IMR-90 (cell line): ENCODE results near the gene NADSYN1. TPM values are rescaled to one million over a fixed set of nuclear protein-coding genes. Genes with fewer than 3 reads are reported as not detected.

ENCODE experiments used
- ATAC-seq: fragments of 200-7000 bp; cut with Tn5 transposase; 2 replicates; pipeline ENCODE4 v1.9.1; 2020; ENCODE audit warnings: low read depth, mild to moderate bottlenecking, moderate library complexity
- BruUV-seq: library from RNA; stranded (reverse); fragments of 400-500 nt; replicated peaks from 2 replicates; lab custom pipeline; 2021; lab: Mats Ljungman, UMichigan
- CTCF ChIA-PET: fragments of 300-600 bp; formaldehyde crosslinking; extraction: SDS; loops from one replicate; lab custom pipeline; 2021; ENCODE audit warnings: antibody characterized with exemption; lab: Yijun Ruan, JAX
- POLR2A ChIA-PET: fragments of 300-600 bp; sonication (Branson Sonifier 250); formaldehyde crosslinking; loops from one replicate; lab custom pipeline; 2022; ENCODE audit warnings: antibody characterized with exemption; ENCODE audit not compliant: unreplicated experiment; lab: Charles Lee
- DNase-seq: peaks from one replicate; pipeline ENCODE4 v3.0.0; 2013
- H2AFZ ChIP-seq: replicated peaks from 2 replicates; pipeline ENCODE3; 2013; ENCODE audit warnings: low read length, mild to moderate bottlenecking; ENCODE audit not compliant: poor library complexity
- H2AK5ac ChIP-seq: 2 replicates; pipeline ENCODE4 v1.6.1; 2013; ENCODE audit warnings: low read depth, low read length, inconsistent platforms
- H2AK9ac ChIP-seq: replicated peaks from 2 replicates; pipeline ENCODE3; 2013; ENCODE audit warnings: mild to moderate bottlenecking, low read depth, low read length, moderate library complexity; ENCODE audit not compliant: poor library complexity
- H2BK120ac ChIP-seq: 2 replicates; pipeline ENCODE4 v1.6.1; 2013; ENCODE audit warnings: low read depth, low read length, inconsistent platforms
- H2BK15ac ChIP-seq: 3 replicates; pipeline ENCODE4 v1.6.1; 2013; ENCODE audit warnings: low read depth, low read length, inconsistent platforms
- H2BK20ac ChIP-seq: 2 replicates; pipeline ENCODE4 v1.6.1; 2013; ENCODE audit warnings: low read depth, mild to moderate bottlenecking, inconsistent platforms, low read length, moderate library complexity
- H2BK5ac ChIP-seq: 2 replicates; pipeline ENCODE4 v1.6.1; 2013; ENCODE audit warnings: mild to moderate bottlenecking, low read depth, low read length, inconsistent platforms; ENCODE audit not compliant: poor library complexity, severe bottlenecking
- H3K14ac ChIP-seq: replicated peaks from 2 replicates; pipeline ENCODE4 v1.6.1; 2013; ENCODE audit warnings: low read depth, low read length, inconsistent platforms
- H3K18ac ChIP-seq: 2 replicates; pipeline ENCODE4 v1.6.1; 2013; ENCODE audit warnings: low read depth, low read length, control low read depth
- H3K23ac ChIP-seq: 2 replicates; pipeline ENCODE4 v1.6.1; 2013; ENCODE audit warnings: low read depth, low read length, inconsistent platforms
- H3K27ac ChIP-seq: 2 replicates; pipeline ENCODE4 v1.5.1; 2013; ENCODE audit warnings: mild to moderate bottlenecking, control low read depth, low read length; ENCODE audit not compliant: insufficient read depth
- H3K27me3 ChIP-seq: 2 replicates; pipeline ENCODE4 v1.6.1; 2013; ENCODE audit warnings: low read length; ENCODE audit not compliant: control insufficient read depth, insufficient read depth
- H3K36me3 ChIP-seq: 2 replicates; pipeline ENCODE4 v1.6.1; 2013; ENCODE audit warnings: low read length, mixed read lengths; ENCODE audit not compliant: control insufficient read depth, insufficient read depth
- H3K4ac ChIP-seq: 2 replicates; pipeline ENCODE4 v1.6.1; 2013; ENCODE audit warnings: low read depth, low read length, inconsistent platforms
- H3K4me1 ChIP-seq: 2 replicates; pipeline ENCODE4 v1.6.1; 2013; ENCODE audit warnings: low read length, mixed read lengths; ENCODE audit not compliant: control insufficient read depth, insufficient read depth
- H3K4me2 ChIP-seq: 2 replicates; pipeline ENCODE4 v1.6.1; 2013; ENCODE audit warnings: low read depth, mild to moderate bottlenecking, control low read depth, low read length, moderate library complexity
- H3K4me3 ChIP-seq: 2 replicates; pipeline ENCODE4 v1.5.1; 2013; ENCODE audit warnings: low read depth, mild to moderate bottlenecking, control low read depth, low read length, moderate library complexity; ENCODE audit not compliant: insufficient read depth
- H3K56ac ChIP-seq: 2 replicates; pipeline ENCODE4 v1.6.1; 2013; ENCODE audit warnings: low read length, inconsistent platforms; ENCODE audit not compliant: insufficient read depth; ENCODE audit errors: extremely low read depth
- H3K79me1 ChIP-seq, 2 experiments: 2 replicates each; pipeline ENCODE4 v1.6.1; 2013; ENCODE audit warnings: low read length in 2 of 2, inconsistent platforms in 1 of 2, low read depth in 1 of 2
- H3K9ac ChIP-seq: 2 replicates; pipeline ENCODE4 v1.6.1; 2013; ENCODE audit warnings: low read depth, low read length, control low read depth
- H3K9me1 ChIP-seq: 2 replicates; pipeline ENCODE4 v1.6.1; 2013; ENCODE audit warnings: low read length, inconsistent platforms; ENCODE audit not compliant: insufficient read depth
- H3K9me3 ChIP-seq: 2 replicates; pipeline ENCODE4 v1.6.1; 2013; ENCODE audit warnings: low read length; ENCODE audit not compliant: control insufficient read depth, insufficient read depth
- H4K20me1 ChIP-seq: 2 replicates; pipeline ENCODE4 v1.6.1; 2013; ENCODE audit warnings: low read length, inconsistent platforms; ENCODE audit not compliant: insufficient read depth
- H4K5ac ChIP-seq: 2 replicates; pipeline ENCODE4 v1.6.1; 2013; ENCODE audit warnings: mild to moderate bottlenecking, low read depth, low read length, control low read depth
- H4K8ac ChIP-seq, 2 experiments: 2 replicates each; pipeline ENCODE4 v1.6.1; 2013; ENCODE audit warnings: low read depth in 2 of 2, low read length in 2 of 2, control low read depth in 1 of 2, inconsistent platforms in 1 of 2
- H4K91ac ChIP-seq: 2 replicates; pipeline ENCODE4 v1.6.1; 2013; ENCODE audit warnings: low read depth, low read length, inconsistent platforms; ENCODE audit not compliant: insufficient read depth
- CEBPB ChIP-seq: IDR thresholded peaks from 2 replicates; pipeline ENCODE4 v1.6.1; 2012; ENCODE audit warnings: low read depth, low read length, improper control_type of control experiment
- CHD1 ChIP-seq: IDR thresholded peaks from 2 replicates; pipeline ENCODE4 v1.6.1; 2012; ENCODE audit warnings: low read depth, low read length, improper control_type of control experiment
- ELK1 ChIP-seq: fragments of 150-350 bp; IDR thresholded peaks from 2 replicates; pipeline ENCODE4 v1.6.1; 2016; ENCODE audit warnings: low read depth, mild to moderate bottlenecking, low read length, moderate library complexity, borderline replicate concordance
- FOS ChIP-seq: fragments of 150-350 bp; IDR thresholded peaks from 2 replicates; pipeline ENCODE4 v1.6.1; 2016; ENCODE audit warnings: low read depth, low read length
- MAFK ChIP-seq: IDR thresholded peaks from 2 replicates; pipeline ENCODE4 v1.6.1; 2012; ENCODE audit warnings: low read depth, low read length, improper control_type of control experiment
- MAZ ChIP-seq: IDR thresholded peaks from 2 replicates; pipeline ENCODE4 v1.6.1; 2012; ENCODE audit warnings: low read depth, mild to moderate bottlenecking, low read length, improper control_type of control experiment, moderate library complexity, borderline replicate concordance
- MXI1 ChIP-seq: IDR thresholded peaks from 2 replicates; pipeline ENCODE4 v1.6.1; 2012; ENCODE audit warnings: low read depth, mild to moderate bottlenecking, low read length, moderate library complexity, borderline replicate concordance
- RAD21 ChIP-seq: IDR thresholded peaks from 2 replicates; pipeline ENCODE4 v1.6.1; 2012; ENCODE audit warnings: low read length, improper control_type of control experiment
- RCOR1 ChIP-seq: IDR thresholded peaks from 2 replicates; pipeline ENCODE4 v1.6.1; 2012; ENCODE audit warnings: mild to moderate bottlenecking, low read length, improper control_type of control experiment; ENCODE audit not compliant: insufficient replicate concordance
- SMC3 ChIP-seq: fragments of 150-350 bp; IDR thresholded peaks from 2 replicates; pipeline ENCODE4 v1.6.1; 2016; ENCODE audit warnings: low read depth, mild to moderate bottlenecking, antibody characterized with exemption, low read length, moderate library complexity
- WGBS, 2 experiments: methylation state at CpG; one replicate each; pipeline versions ENCODE4 v1.1.5 to v1.1.7; 2013; ENCODE audit warnings: missing lambda C conversion rate in 2 of 2; ENCODE audit not compliant: insufficient read length in 1 of 2; ENCODE audit errors: extremely low coverage in 2 of 2; 5-methylcytosine and 5-hydroxymethylcytosine counted together
- dilution Hi-C: fragments of 300-500 bp; cut with HindIII; formaldehyde crosslinking; loops from one replicate; pipeline ENCODE4 v1.14.3; 2018; ENCODE audit warnings: low sequenced_read_pairs; ENCODE audit not compliant: unreplicated experiment
- in situ Hi-C: fragments of 300-500 bp; cut with MboI; formaldehyde crosslinking; loops from 3 replicates; pipeline ENCODE4 v1.14.3; 2019; ENCODE audit warnings: low sequenced_read_pairs, inconsistent platforms, mixed read lengths
- intact Hi-C: fragments of 100-400 bp; cut with micrococcal nuclease; formaldehyde crosslinking; loops from 2 replicates; pipeline ENCODE4 v1.10.0; 2022
- polyA plus RNA-seq, 3 experiments: library from polyadenylated mRNA; depleted of rRNA; stranded (reverse); fragments of >200 nt; gene quantifications; 2 replicates each; pipeline ENCODE4 v1.2.3, GENCODE V29; 2012; ENCODE audit warnings: low replicate concordance in 1 of 3
- total RNA-seq: library from RNA; depleted of rRNA; stranded (reverse); fragments of >200 nt; gene quantifications from 2 replicates; pipeline ENCODE4 v1.2.3, GENCODE V29; 2012
- TF ChIP-seq, protein P1 (sequence below): fragments of 150-350 bp; IDR thresholded peaks from 2 replicates; pipeline ENCODE4 v1.6.1; 2017; ENCODE audit warnings: mild to moderate bottlenecking, antibody characterized with exemption, low read length, low read depth

Gene NADSYN1
- total and polyA plus RNA-seq, 2 of the 4 experiments (the other 2 are of a cell fraction) = 69.5 to 70.4 TPM

DNA sequence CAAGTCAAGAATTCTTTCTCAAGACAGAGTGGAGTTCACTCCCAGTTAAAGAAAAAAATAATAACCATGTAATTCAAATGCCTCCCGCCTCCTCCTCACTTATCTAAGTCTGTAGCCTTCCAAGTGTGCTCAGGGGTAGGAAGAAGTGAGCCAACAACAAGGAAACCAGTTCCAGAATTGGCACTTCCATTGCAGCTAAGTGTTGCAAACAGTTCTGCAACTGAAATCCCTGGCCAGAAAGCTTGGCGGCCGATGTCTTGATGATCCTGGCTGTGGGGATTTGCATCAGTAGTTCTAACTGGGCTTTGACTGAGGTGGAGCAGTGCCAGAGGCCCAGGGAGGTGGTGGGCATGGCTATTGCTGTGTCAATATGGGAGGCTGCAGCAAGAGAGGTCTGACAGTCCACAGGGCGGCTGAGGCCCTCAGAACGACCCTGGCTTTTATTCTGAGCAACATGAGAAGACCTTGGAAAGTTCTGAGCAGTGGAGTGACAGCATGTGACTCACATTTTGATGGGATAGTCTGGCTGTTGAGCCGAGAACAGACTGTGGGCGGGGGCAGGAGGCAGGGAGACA is 24.1 kb upstream of the NADSYN1 start:
- Histone ChIP-seq H2AK5ac (no peak overlapping the region), H3K27ac (no peak overlapping the region), H3K9me1 (no peaks in the 10 kb centered on the region), H4K5ac (no peak overlapping the region), H3K4me3 (no peak overlapping the region), H3K27me3 (peaks cover 19% of the 10 kb centered on the region), H3K79me1 (no peaks in the 10 kb centered on the region), H3K4me1 (no peaks in the 10 kb centered on the region), H2AFZ (no peak overlapping the region), H2BK5ac (no peak overlapping the region), H3K23ac (no peak overlapping the region), H3K9me3 (no peaks in the 10 kb centered on the region), H3K9ac (no peak overlapping the region), H2BK20ac (no peak overlapping the region), H4K91ac (no peak overlapping the region), H2AK9ac (no peak overlapping the region), H4K8ac (no peak overlapping the region), H3K36me3 (no peaks in the 10 kb centered on the region), H3K18ac (no peak overlapping the region), H3K4ac (no peak overlapping the region), H4K20me1 (no peaks in the 10 kb centered on the region), H2BK15ac (no peak overlapping the region), H2BK120ac (no peak overlapping the region), H3K14ac (no peak overlapping the region; the same call in 1 of the 2 replicates), H3K56ac (no peak overlapping the region), H3K4me2 (no peak overlapping the region)
- WGBS, 2 experiments = 70% methylated on average over 6 of the region's 7 CpGs; no CpG with 5 or more reads in 1 of the 2 experiments
- intact Hi-C loops = loop anchor here (10.0 kb wide), 1 partner anchor 304 kb away; no protein-coding TSS in a partner anchor
- dilution Hi-C loops = no loop called here
- ChIA-PET POLR2A (no interaction called here), CTCF (interaction anchor here (0.6 kb wide), 1 partner anchor 11 kb away, joined by 3 read pairs; no protein-coding TSS in a partner anchor)
- TF ChIP-seq SMC3 (no peak), RAD21 (no peak), RCOR1 (no peak), MXI1 (no peak), MAFK (no peak), ELK1 (no peak), CHD1 (no peak), CEBPB (no peak), FOS (no peak), MAZ (no peak)
- TF ChIP-seq, protein P1, sequence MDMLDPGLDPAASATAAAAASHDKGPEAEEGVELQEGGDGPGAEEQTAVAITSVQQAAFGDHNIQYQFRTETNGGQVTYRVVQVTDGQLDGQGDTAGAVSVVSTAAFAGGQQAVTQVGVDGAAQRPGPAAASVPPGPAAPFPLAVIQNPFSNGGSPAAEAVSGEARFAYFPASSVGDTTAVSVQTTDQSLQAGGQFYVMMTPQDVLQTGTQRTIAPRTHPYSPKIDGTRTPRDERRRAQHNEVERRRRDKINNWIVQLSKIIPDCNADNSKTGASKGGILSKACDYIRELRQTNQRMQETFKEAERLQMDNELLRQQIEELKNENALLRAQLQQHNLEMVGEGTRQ = no peak
- no peak for DNase-seq
- BruUV-seq = no TSS peak
- in situ Hi-C loops = no loop called here
- ATAC-seq = no peak
